Endodermal cell (in vitro differentiated cells): ENCODE results near the gene RCN1. TPM values are rescaled to one million over a fixed set of nuclear protein-coding genes. Genes with fewer than 3 reads are reported as not detected.

ENCODE experiments used
- DNase-seq: peaks from one replicate; pipeline ENCODE4 v3.0.0-alpha.2; 2017
- H3K27ac ChIP-seq: 2 replicates; pipeline ENCODE4 v1.5.1; 2013; ENCODE audit warnings: mild to moderate bottlenecking, low read depth, low read length, moderate library complexity
- H3K27me3 ChIP-seq: 2 replicates; pipeline ENCODE4 v1.6.1; 2013; ENCODE audit warnings: mild to moderate bottlenecking, low read length, moderate library complexity; ENCODE audit not compliant: insufficient read depth, control insufficient read depth, poor library complexity, severe bottlenecking
- H3K36me3 ChIP-seq: 2 replicates; pipeline ENCODE4 v1.7.0; 2013; ENCODE audit warnings: mild to moderate bottlenecking, low read length, moderate library complexity; ENCODE audit not compliant: control insufficient read depth, insufficient read depth
- H3K4me1 ChIP-seq: one replicate; pipeline ENCODE4 v1.7.0; 2013; ENCODE audit warnings: low read length; ENCODE audit not compliant: control insufficient read depth, insufficient read depth
- H3K4me3 ChIP-seq: 2 replicates; pipeline ENCODE4 v1.5.1; 2013; ENCODE audit warnings: mild to moderate bottlenecking, low read length, moderate library complexity
- H3K9ac ChIP-seq: 2 replicates; pipeline ENCODE4 v1.6.1; 2013; ENCODE audit warnings: mild to moderate bottlenecking, low read length, moderate library complexity; ENCODE audit not compliant: poor library complexity, severe bottlenecking; ENCODE audit errors: extremely low read depth
- H3K9me3 ChIP-seq: 2 replicates; pipeline ENCODE4 v1.6.1; 2013; ENCODE audit warnings: mild to moderate bottlenecking, low read length, moderate library complexity; ENCODE audit not compliant: control insufficient read depth
- H3K27ac Mint-ChIP-seq: 2 replicates; pipeline ENCODE4 v1.8.0; 2020; ENCODE audit warnings: mixed read lengths
- H3K27me3 Mint-ChIP-seq: 2 replicates; pipeline ENCODE4 v1.8.0; 2021; ENCODE audit warnings: mild to moderate bottlenecking, mixed read lengths; ENCODE audit not compliant: insufficient read depth
- H3K36me3 Mint-ChIP-seq: 2 replicates; pipeline ENCODE4 v1.8.0; 2020; ENCODE audit warnings: low read depth, mixed read lengths
- H3K4me1 Mint-ChIP-seq: 2 replicates; pipeline ENCODE4 v1.8.0; 2020; ENCODE audit warnings: mixed read lengths
- H3K4me3 Mint-ChIP-seq: 2 replicates; pipeline ENCODE4 v1.8.0; 2020; ENCODE audit warnings: mild to moderate bottlenecking, moderate library complexity, mixed read lengths
- H3K9me3 Mint-ChIP-seq: 2 replicates; pipeline ENCODE4 v1.8.0; 2020; ENCODE audit warnings: mild to moderate bottlenecking, mixed read lengths
- CTCF ChIP-seq: fragments of 200-600 bp; sonication (generic); conservative IDR thresholded peaks from 2 replicates; pipeline ENCODE4 v1.5.0; 2021; ENCODE audit warnings: antibody characterized with exemption, mild to moderate bottlenecking
- WGBS, 2 experiments: methylation state at CpG; one replicate each; pipeline versions ENCODE4 v1.1.5 to v1.1.7; 2013; ENCODE audit warnings: missing lambda C conversion rate in 2 of 2, mixed read lengths in 1 of 2; ENCODE audit not compliant: insufficient coverage in 1 of 2, insufficient read length in 1 of 2; 5-methylcytosine and 5-hydroxymethylcytosine counted together
- total RNA-seq, 2 donors: library from RNA; stranded (reverse); fragmentation: NEBNext Ultra II Directional in 1 of 2; extraction: Animal tissue kit (Norgen Biotek cat#: 25700) in 1 of 2; gene quantifications; 2 replicates in 1 of 2; 3 replicates in 1 of 2; pipeline ENCODE4 v1.2.1, GENCODE V29; 2021

Gene RCN1
- total RNA-seq, 2 donors from 2014 or later = 99.5 to 136 TPM

DNA sequence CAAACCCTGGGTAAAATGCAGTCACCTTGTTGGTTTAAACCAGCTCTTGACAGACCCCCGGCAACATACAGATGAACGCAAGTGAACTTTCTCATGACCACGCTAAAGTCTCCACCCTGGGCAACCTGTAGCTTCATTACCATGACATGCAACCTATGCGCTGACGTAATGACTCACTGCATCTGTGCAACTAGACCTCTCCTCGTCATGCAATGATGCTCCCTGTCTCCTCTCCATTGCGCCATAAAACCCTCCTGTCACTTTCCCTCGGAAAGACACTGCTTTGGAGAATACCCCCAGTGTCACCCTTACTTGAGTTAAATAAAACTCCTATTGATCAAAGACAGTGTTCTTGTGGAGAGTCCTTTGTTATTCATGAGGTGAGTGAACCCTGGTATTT is 52.5 kb downstream of the RCN1 start:
- H3K27me3 ChIP-seq = peaks cover 70% of the 10 kb centered on the region
- H3K4me1 Mint-ChIP-seq = peaks cover 11% of the 10 kb centered on the region
- 95 to 96% methylated on average over 8 of the region's 8 CpGs for WGBS, 2 experiments
- H3K4me3 Mint-ChIP-seq = no peak overlapping the region
- no peak overlapping the region for H3K4me3 ChIP-seq
- no peak for DNase-seq
- no peak for TF ChIP-seq CTCF
- H3K36me3 Mint-ChIP-seq = no peaks in the 10 kb centered on the region
- H3K9me3 Mint-ChIP-seq = peaks cover 2% of the 10 kb centered on the region
- H3K27ac Mint-ChIP-seq = no peak overlapping the region
- H3K27me3 Mint-ChIP-seq = peaks cover 55% of the 10 kb centered on the region
- peaks cover 10% of the 10 kb centered on the region for H3K9me3 ChIP-seq
- no peak overlapping the region for H3K9ac ChIP-seq
- no peak overlapping the region for H3K27ac ChIP-seq
- H3K4me1 ChIP-seq = peaks cover 3% of the 10 kb centered on the region
- no peaks in the 10 kb centered on the region for H3K36me3 ChIP-seq

DNA sequence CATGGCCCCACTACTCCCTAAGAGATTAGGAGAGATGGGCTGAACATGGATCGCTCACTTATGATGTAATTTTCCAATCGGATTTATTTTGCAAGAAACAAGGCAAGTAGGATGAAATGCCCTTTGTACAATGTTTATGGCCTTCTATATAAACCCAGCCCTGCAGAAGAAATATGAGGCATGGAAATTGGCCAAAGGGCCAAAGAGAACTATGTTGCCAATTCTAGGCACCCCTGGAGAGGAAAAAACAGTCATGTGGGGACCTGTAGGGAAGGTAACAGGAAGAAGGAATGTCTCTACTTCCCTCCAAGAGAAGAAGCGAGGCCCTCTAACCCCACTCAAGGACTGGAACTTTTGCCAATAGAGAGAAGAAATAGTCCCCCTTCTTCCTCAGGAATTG is 54.4 kb downstream of the RCN1 start:
- Mint-ChIP-seq H3K27ac (no peak overlapping the region), H3K4me3 (no peak overlapping the region), H3K9me3 (peaks cover 2% of the 10 kb centered on the region), H3K4me1 (peaks cover 1% of the 10 kb centered on the region), H3K27me3 (peaks cover 51% of the 10 kb centered on the region), H3K36me3 (no peaks in the 10 kb centered on the region)
- Histone ChIP-seq H3K27ac (no peak overlapping the region), H3K4me3 (no peak overlapping the region), H3K9me3 (no peaks in the 10 kb centered on the region), H3K9ac (no peak overlapping the region), H3K27me3 (peaks cover 65% of the 10 kb centered on the region), H3K4me1 (no peaks in the 10 kb centered on the region), H3K36me3 (no peaks in the 10 kb centered on the region)
- no peak for TF ChIP-seq CTCF
- 89 to 95% methylated on average over 2 to 3 of the region's 3 CpGs for WGBS, 2 experiments
- no peak for DNase-seq

GRCh38 chr11:32148895-32149294 is 58.0 kb downstream of the RCN1 start:
- H3K36me3 Mint-ChIP-seq = no peaks in the 10 kb centered on the region
- Histone ChIP-seq H3K4me3 (no peak overlapping the region), H3K4me1 (peaks cover 3% of the 10 kb centered on the region), H3K27me3 (peaks cover 40% of the 10 kb centered on the region), H3K36me3 (no peaks in the 10 kb centered on the region), H3K27ac (no peak overlapping the region), H3K9me3 (no peaks in the 10 kb centered on the region), H3K9ac (no peak overlapping the region)
- no peak for DNase-seq
- H3K27ac Mint-ChIP-seq = no peak overlapping the region
- no peak for TF ChIP-seq CTCF
- peaks cover 46% of the 10 kb centered on the region for H3K27me3 Mint-ChIP-seq
- H3K4me1 Mint-ChIP-seq = peaks cover 4% of the 10 kb centered on the region
- peaks cover 2% of the 10 kb centered on the region for H3K9me3 Mint-ChIP-seq
- 80 to 94% methylated on average over 3 to 4 of the region's 4 CpGs for WGBS, 2 experiments
- H3K4me3 Mint-ChIP-seq = no peak overlapping the region
